ENCODE measurements around the gene CSTF3.

The CSTF3 gene

GRCh38 chr11:33089776-33090175 lies 71.5 kb downstream of the CSTF3 start:
- TF ChIP-seq, protein P1, sequence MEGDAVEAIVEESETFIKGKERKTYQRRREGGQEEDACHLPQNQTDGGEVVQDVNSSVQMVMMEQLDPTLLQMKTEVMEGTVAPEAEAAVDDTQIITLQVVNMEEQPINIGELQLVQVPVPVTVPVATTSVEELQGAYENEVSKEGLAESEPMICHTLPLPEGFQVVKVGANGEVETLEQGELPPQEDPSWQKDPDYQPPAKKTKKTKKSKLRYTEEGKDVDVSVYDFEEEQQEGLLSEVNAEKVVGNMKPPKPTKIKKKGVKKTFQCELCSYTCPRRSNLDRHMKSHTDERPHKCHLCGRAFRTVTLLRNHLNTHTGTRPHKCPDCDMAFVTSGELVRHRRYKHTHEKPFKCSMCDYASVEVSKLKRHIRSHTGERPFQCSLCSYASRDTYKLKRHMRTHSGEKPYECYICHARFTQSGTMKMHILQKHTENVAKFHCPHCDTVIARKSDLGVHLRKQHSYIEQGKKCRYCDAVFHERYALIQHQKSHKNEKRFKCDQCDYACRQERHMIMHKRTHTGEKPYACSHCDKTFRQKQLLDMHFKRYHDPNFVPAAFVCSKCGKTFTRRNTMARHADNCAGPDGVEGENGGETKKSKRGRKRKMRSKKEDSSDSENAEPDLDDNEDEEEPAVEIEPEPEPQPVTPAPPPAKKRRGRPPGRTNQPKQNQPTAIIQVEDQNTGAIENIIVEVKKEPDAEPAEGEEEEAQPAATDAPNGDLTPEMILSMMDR (IDR thresholded peaks at IDR 0.05; ENCODE audit: low read depth, low read length, missing control alignments): no peak
- DNase-seq (ENCODE audit: low read depth): no peak
- H3K4me3 ChIP-seq (ENCODE audit: low read depth, low read length): no peak overlapping the region

GRCh38 chr11:33086017-33086416 lies 75.3 kb downstream of the CSTF3 start:
- no peak overlapping the region for H3K4me3 ChIP-seq (ENCODE audit: low read depth, low read length)
- TF ChIP-seq, protein P1 (IDR thresholded peaks at IDR 0.05; ENCODE audit: low read depth, low read length, missing control alignments): no peak
- no peak for DNase-seq (ENCODE audit: low read depth)

DNA sequence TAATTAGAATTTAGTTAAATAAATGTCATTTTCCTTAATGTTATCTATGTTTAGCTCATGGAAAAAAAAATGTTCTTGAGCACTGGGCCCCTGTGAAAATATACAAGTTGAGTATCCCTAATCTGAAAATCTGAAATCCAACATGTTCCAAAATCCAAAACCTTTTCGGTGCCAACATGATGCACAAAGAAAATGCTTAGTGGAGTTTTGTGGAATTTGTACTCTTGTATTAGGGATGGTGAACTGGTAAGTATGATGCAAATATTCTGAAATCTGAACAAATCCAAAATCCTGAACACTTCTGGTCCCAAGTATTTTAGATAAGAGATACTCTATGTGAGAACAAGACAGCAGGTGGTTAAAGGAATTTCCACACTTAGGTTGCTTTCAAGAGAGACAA lies 77.4 kb downstream of the CSTF3 start:
- no peak overlapping the region for H3K4me3 ChIP-seq (ENCODE audit: low read depth, low read length)
- no peak for DNase-seq (ENCODE audit: low read depth)
- TF ChIP-seq, protein P1 (IDR thresholded peaks at IDR 0.05; ENCODE audit: low read depth, low read length, missing control alignments): no peak

GRCh38 chr11:33072465-33072864 lies 88.8 kb downstream of the CSTF3 start:
- no peak for DNase-seq (ENCODE audit: low read depth)
- TF ChIP-seq, protein P1 (IDR thresholded peaks at IDR 0.05; ENCODE audit: low read depth, low read length, missing control alignments): no peak
- H3K4me3 ChIP-seq (ENCODE audit: low read depth, low read length): no peak overlapping the region

- no peak overlapping the region for H3K4me3 ChIP-seq (ENCODE audit: low read depth, low read length)
- TF ChIP-seq, protein P1 (IDR thresholded peaks at IDR 0.05; ENCODE audit: low read depth, low read length, missing control alignments): no peak
- DNase-seq (ENCODE audit: low read depth): no peak
These were observed 92.5 kb downstream of the CSTF3 start for GRCh38 chr11:33068611-33069340.

- no peak overlapping the region for H3K4me3 ChIP-seq (ENCODE audit: low read depth, low read length)
- no peak for DNase-seq (ENCODE audit: low read depth)
- TF ChIP-seq, protein P1 (IDR thresholded peaks at IDR 0.05; ENCODE audit: low read depth, low read length, missing control alignments): no peak
These were observed 94.0 kb downstream of the CSTF3 start for GRCh38 chr11:33067294-33067693.

All from GM12864 (cell line).